Natural killer cell (primary cell): Measurements from ENCODE around the gene PLXNB1. TPM values are rescaled to one million over a fixed set of nuclear protein-coding genes. Genes with fewer than 3 reads are reported as not detected.

Experiments used
- ATAC-seq, 3 donors: fragments of 150-1000 bp in 2 of 3; fragments of 200-7000 bp in 1 of 3; cut with Tn5 transposase; 1 replicate in 1 of 3; 2 replicates in 2 of 3; pipeline ENCODE4 v1.10.0; 2021; ENCODE audit warnings: mild to moderate bottlenecking in 2 of 3, moderate library complexity in 2 of 3
- DNase-seq, 2 donors: peaks; one replicate each; pipeline versions ENCODE4 v3.0.0 to v3.0.0-alpha.2; 2013 to 2021; ENCODE audit warnings: mixed read lengths in 1 of 2
- H3K27ac ChIP-seq: one replicate; pipeline ENCODE4 v1.5.1; 2013; ENCODE audit warnings: mild to moderate bottlenecking, low read length
- H3K27me3 ChIP-seq: one replicate; pipeline ENCODE4 v1.6.1; 2013; ENCODE audit warnings: low read length; ENCODE audit not compliant: control insufficient read depth, insufficient read depth
- H3K36me3 ChIP-seq: one replicate; pipeline ENCODE4 v1.6.1; 2013; ENCODE audit warnings: low read length; ENCODE audit not compliant: control insufficient read depth, insufficient read depth
- H3K4me1 ChIP-seq: one replicate; pipeline ENCODE4 v1.6.1; 2013; ENCODE audit warnings: low read length; ENCODE audit not compliant: control insufficient read depth, insufficient read depth
- H3K4me3 ChIP-seq: one replicate; pipeline ENCODE4 v1.5.1; 2013; ENCODE audit warnings: low read length
- H3K9me3 ChIP-seq: one replicate; pipeline ENCODE4 v1.6.1; 2013; ENCODE audit warnings: low read length; ENCODE audit not compliant: control insufficient read depth, insufficient read depth
- H3K27ac Mint-ChIP-seq, 2 donors: one replicate each; pipeline ENCODE4 v1.8.0; 2022; ENCODE audit warnings: mild to moderate bottlenecking in 2 of 2, mixed read lengths in 2 of 2, moderate library complexity in 1 of 2
- H3K27me3 Mint-ChIP-seq, 2 donors: one replicate each; pipeline ENCODE4 v1.8.0; 2022; ENCODE audit warnings: low read depth in 2 of 2, mixed read lengths in 2 of 2
- H3K36me3 Mint-ChIP-seq: one replicate; pipeline ENCODE4 v1.8.0; 2022; ENCODE audit warnings: mixed read lengths
- H3K4me1 Mint-ChIP-seq, 2 donors: one replicate each; pipeline ENCODE4 v1.8.0; 2022; ENCODE audit warnings: mixed read lengths in 2 of 2
- H3K4me3 Mint-ChIP-seq: one replicate; pipeline ENCODE4 v1.8.0; 2022; ENCODE audit warnings: mild to moderate bottlenecking, moderate library complexity, mixed read lengths
- H3K9me3 Mint-ChIP-seq, 2 donors: one replicate each; pipeline ENCODE4 v1.8.0; 2022; ENCODE audit warnings: mixed read lengths in 2 of 2
- WGBS: methylation state at CpG from one replicate; pipeline ENCODE4 v1.1.7; 2013; ENCODE audit warnings: missing lambda C conversion rate; ENCODE audit not compliant: insufficient coverage; 5-methylcytosine and 5-hydroxymethylcytosine counted together
- intact Hi-C: fragments of 100-400 bp; cut with micrococcal nuclease; formaldehyde crosslinking; loops from one replicate; pipeline ENCODE4 v1.14.2; 2022
- total RNA-seq, 4 donors: library from RNA; stranded (reverse); fragments of 120-200 nt in 1 of 4; gene quantifications; one replicate each; pipeline versions ENCODE4 v1.2.3 to v1.2.4, GENCODE V29; 2013 to 2022
- TF ChIP-seq, protein P1 (sequence below): fragments of 200-600 bp; IDR thresholded peaks from one replicate; pipeline ENCODE4 v1.8.0; 2022; ENCODE audit warnings: antibody characterized with exemption

PLXNB1 gene
- total RNA-seq, 3 donors from 2014 or later (not counting 1 experiment from before 2014, with no cell fraction given): 4.3 to 5.0 (median 4.4) TPM

DNA sequence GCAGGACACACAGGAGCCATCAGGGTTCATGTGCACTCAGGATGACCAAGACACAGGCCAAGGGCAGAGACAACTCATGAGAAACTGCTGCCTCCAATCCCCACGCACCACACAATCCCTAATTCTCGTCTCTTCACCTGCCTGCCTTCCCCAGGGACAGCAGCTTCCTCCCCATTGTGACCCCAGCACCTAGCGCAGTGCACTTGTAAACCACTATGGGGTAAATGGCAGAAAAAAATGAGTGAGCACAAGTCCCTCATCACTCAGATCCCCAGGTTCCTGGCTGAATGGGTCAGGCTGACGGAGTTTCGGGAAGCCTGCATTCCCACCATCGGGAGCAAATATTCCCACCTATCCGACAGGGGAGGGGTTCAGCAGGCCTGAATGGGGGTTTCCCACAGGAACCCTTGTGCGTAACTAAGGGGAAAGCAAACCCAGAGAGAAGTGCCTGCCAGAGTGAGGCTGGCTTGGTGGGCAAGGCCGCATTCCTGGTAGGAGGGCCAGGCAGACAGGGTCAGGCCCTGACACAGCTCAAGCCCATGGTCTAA lies 18.8 kb downstream of the PLXNB1 start:
- intact Hi-C loops: no loop called here
- 91% methylated on average over 9 of the region's 9 CpGs for WGBS
- Histone ChIP-seq H3K27ac (no peak overlapping the region), H3K27me3 (no peaks in the 10 kb centered on the region), H3K4me1 (no peaks in the 10 kb centered on the region), H3K9me3 (no peaks in the 10 kb centered on the region), H3K36me3 (no peaks in the 10 kb centered on the region), H3K4me3 (no peak overlapping the region)
- ATAC-seq (no peak), DNase-seq (no peak)
- no peaks in the 10 kb centered on the region for H3K27me3 Mint-ChIP-seq
- no peak overlapping the region for H3K27ac Mint-ChIP-seq
- H3K9me3 Mint-ChIP-seq: no peaks in the 10 kb centered on the region
- no peaks in the 10 kb centered on the region for H3K36me3 Mint-ChIP-seq
- TF ChIP-seq, protein P1, sequence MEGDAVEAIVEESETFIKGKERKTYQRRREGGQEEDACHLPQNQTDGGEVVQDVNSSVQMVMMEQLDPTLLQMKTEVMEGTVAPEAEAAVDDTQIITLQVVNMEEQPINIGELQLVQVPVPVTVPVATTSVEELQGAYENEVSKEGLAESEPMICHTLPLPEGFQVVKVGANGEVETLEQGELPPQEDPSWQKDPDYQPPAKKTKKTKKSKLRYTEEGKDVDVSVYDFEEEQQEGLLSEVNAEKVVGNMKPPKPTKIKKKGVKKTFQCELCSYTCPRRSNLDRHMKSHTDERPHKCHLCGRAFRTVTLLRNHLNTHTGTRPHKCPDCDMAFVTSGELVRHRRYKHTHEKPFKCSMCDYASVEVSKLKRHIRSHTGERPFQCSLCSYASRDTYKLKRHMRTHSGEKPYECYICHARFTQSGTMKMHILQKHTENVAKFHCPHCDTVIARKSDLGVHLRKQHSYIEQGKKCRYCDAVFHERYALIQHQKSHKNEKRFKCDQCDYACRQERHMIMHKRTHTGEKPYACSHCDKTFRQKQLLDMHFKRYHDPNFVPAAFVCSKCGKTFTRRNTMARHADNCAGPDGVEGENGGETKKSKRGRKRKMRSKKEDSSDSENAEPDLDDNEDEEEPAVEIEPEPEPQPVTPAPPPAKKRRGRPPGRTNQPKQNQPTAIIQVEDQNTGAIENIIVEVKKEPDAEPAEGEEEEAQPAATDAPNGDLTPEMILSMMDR: no peak
- no peaks in the 10 kb centered on the region for H3K4me1 Mint-ChIP-seq
- no peak overlapping the region for H3K4me3 Mint-ChIP-seq

DNA sequence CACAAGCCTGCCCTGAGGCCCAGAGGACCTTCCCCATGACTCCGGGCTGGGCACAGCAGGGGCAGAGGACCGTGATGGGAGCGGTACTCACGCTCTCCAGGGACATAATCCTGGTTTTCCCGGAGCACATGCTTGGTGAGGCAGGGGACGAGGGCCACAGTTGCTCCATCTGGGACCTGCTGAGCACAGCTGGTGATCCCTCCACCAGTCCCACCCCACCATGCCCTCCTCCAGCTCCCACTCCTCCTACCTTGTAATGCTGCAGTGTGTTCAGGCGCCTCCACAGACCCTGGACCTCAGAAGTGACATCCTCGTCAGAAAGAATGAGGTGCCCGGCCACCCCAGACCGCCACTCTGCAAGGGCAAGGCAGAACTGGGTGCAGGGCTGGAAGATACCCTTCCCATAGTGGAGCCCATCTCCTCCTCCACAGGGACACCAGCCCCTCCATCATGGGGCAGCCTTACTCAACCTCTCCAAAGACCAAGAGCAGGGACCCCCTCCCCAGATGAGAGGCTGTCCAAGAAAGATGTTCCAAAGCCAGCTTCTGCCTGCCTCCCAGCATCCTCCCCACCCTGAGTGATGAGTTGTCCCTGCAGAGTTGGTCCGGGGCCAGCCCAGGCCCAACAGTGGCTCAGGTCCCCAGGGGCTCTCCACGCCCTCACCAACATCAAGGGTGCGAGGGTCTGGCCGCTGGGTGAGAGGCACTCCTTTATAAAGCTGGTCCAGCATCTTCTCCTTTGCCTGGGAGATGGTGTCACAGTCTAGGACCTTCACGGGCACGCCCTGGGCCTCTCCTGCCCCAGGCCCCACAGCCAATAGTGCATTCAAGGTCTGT lies 19.5 kb downstream of the PLXNB1 start:
- no peak for ATAC-seq

DNA sequence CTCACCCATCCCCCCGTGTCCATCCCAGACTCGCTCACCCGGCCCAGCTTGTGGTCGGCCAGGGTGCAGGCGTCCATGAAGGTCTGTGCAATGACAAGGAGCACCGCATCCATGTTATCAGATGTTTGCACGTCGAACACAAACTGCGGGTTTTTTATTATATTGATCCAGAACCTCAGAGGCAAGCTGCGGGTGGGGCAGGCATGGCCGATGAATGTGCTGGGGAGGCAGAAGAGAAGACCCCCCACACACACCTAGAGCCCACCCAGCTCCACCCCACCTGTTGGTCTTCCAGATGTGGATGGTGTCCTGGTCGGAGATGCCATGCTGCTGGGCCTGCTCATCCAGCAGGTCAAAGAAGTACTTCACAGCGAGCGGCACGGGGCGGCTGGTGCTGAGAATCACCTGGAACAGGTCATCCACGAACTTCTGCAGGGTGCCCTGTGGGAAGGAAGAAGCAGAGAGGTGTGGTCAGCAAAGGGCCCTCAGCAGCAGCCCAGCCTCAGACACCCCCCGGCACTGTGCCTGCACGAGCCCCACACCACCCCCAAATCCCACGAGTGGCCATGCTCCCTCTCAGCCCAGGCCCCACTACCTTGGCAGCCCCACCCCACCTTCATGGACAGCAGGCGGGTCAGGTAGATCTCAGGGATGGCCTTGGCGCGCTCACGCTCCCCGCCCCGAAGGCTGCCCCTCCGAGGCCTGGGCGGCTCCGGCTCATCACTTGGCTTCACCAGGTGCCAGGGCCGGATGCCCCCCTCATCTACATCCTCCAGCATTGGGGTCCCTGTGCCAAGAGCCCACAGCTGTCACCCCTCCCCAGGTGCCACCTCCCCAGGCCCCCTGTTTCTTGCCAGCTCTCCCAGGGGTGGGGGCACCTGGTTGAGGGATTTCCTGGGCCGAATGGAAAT lies 20.3 kb downstream of the PLXNB1 start:
- DNase-seq: peak in 1 of 2 donors; percentile 12
- H3K27ac ChIP-seq: no peak overlapping the region
- no peaks in the 10 kb centered on the region for H3K9me3 Mint-ChIP-seq
- H3K36me3 Mint-ChIP-seq: no peaks in the 10 kb centered on the region
- no peaks in the 10 kb centered on the region for H3K27me3 Mint-ChIP-seq
- H3K9me3 ChIP-seq: no peaks in the 10 kb centered on the region
- H3K4me3 ChIP-seq: no peak overlapping the region
- no peak overlapping the region for H3K27ac Mint-ChIP-seq
- WGBS: 92% methylated on average over 31 of the region's 31 CpGs
- ATAC-seq: no peak
- no peaks in the 10 kb centered on the region for H3K4me1 ChIP-seq
- H3K4me3 Mint-ChIP-seq: no peak overlapping the region
- no peaks in the 10 kb centered on the region for H3K4me1 Mint-ChIP-seq
- H3K27me3 ChIP-seq: no peaks in the 10 kb centered on the region
- intact Hi-C loops: no loop called here
- H3K36me3 ChIP-seq: no peaks in the 10 kb centered on the region
- TF ChIP-seq, protein P1: no peak

More for the DNA sequence above, 19.5 kb downstream of the PLXNB1 start:
- Histone ChIP-seq H3K9me3 (no peaks in the 10 kb centered on the region), H3K27ac (no peak overlapping the region), H3K4me1 (no peaks in the 10 kb centered on the region), H3K27me3 (no peaks in the 10 kb centered on the region), H3K4me3 (no peak overlapping the region), H3K36me3 (no peaks in the 10 kb centered on the region)
- H3K4me3 Mint-ChIP-seq: no peak overlapping the region
- H3K36me3 Mint-ChIP-seq: no peaks in the 10 kb centered on the region
- TF ChIP-seq, protein P1: no peak
- no peaks in the 10 kb centered on the region for H3K9me3 Mint-ChIP-seq
- intact Hi-C loops: no loop called here
- no peak overlapping the region for H3K27ac Mint-ChIP-seq
- no peaks in the 10 kb centered on the region for H3K27me3 Mint-ChIP-seq
- no peaks in the 10 kb centered on the region for H3K4me1 Mint-ChIP-seq
- 90% methylated on average over 16 of the region's 16 CpGs for WGBS
- peak in 1 of 2 donors; percentile 12 for DNase-seq
